GM12878 (cell line): ENCODE results near the gene XPO5. TPM values are rescaled to one million over a fixed set of nuclear protein-coding genes. Genes with fewer than 3 reads are reported as not detected.

Source experiments
- CHD2 ChIP-seq: IDR thresholded peaks from 2 replicates; pipeline ENCODE4 v1.6.1; 2011; ENCODE audit warnings: low read depth, low read length, improper control_type of control experiment, borderline replicate concordance
- HDGF ChIP-seq: fragments of 450-650 bp; IDR thresholded peaks from 2 replicates; pipeline ENCODE4 v1.6.1; 2016; ENCODE audit warnings: antibody characterized with exemption
- ZNF24 ChIP-seq: fragments of 450-650 bp; IDR thresholded peaks from 2 replicates; pipeline ENCODE4 v1.6.1; 2017; ENCODE audit warnings: antibody characterized with exemption, mild to moderate bottlenecking
- ZNF384 ChIP-seq: IDR thresholded peaks from 2 replicates; pipeline ENCODE4 v1.6.1; 2012; ENCODE audit warnings: low read depth, mild to moderate bottlenecking, low read length, improper control_type of control experiment, borderline replicate concordance
- polyA plus RNA-seq, 11 experiments: library from polyadenylated mRNA; depleted of rRNA in 4 of 11; unstranded in 6 of 11; stranded (reverse) in 5 of 11; fragments of >200 nt; fragmentation: Nextera tagmentation in 4 of 11; fragmentation: Illumina TruSeq in 1 of 11; extraction: Ambion mirVana in 4 of 11; extraction: Trizol in 1 of 11; gene quantifications; 1 replicate in 1 of 11; 2 replicates in 10 of 11; pipeline versions ENCODE4 v1.2.1 to v1.2.3, GENCODE V29; 2011 to 2016; ENCODE audit warnings: inconsistent platforms in 2 of 11, missing spikeins in 2 of 11, low read depth in 1 of 11
- total RNA-seq, 4 experiments: library from RNA; depleted of rRNA in 3 of 4; stranded (reverse); fragments of >200 nt in 3 of 4; fragmentation: Illumina TruSeq in 1 of 4; extraction: Trizol in 1 of 4; gene quantifications; 2 replicates each; pipeline versions ENCODE4 v1.2.1 to v1.2.3, GENCODE V29; 2013 to 2021
- TF ChIP-seq, protein P1 (sequence below): fragments of 450-650 bp; IDR thresholded peaks from 2 replicates; pipeline ENCODE4 v1.6.1; 2016; ENCODE audit warnings: mild to moderate bottlenecking
- TF ChIP-seq, protein P2 (sequence below), 3 experiments: IDR thresholded peaks in 2 of 3; conservative IDR thresholded peaks in 1 of 3; 2 replicates each; pipeline ENCODE4 v1.5.1; 2011; ENCODE audit warnings: low read depth in 3 of 3, low read length in 3 of 3, mild to moderate bottlenecking in 3 of 3, control low read depth in 2 of 3, moderate library complexity in 2 of 3, inconsistent platforms in 1 of 3, mixed read lengths in 1 of 3; ENCODE audit not compliant: control insufficient read depth in 2 of 3, insufficient read depth in 1 of 3; ENCODE audit errors: extremely low read depth in 1 of 3
- TF ChIP-seq, protein P3 (sequence below): fragments of 450-650 bp; IDR thresholded peaks from 2 replicates; pipeline ENCODE4 v1.6.1; 2017; ENCODE audit warnings: low read depth, mild to moderate bottlenecking, moderate library complexity

The XPO5 gene
- total and polyA plus RNA-seq, 10 of the 15 experiments (the other 5 are each of a cell fraction or from before 2014, with no cell fraction given) = 11.3 to 76.0 (median 41.6) TPM

DNA sequence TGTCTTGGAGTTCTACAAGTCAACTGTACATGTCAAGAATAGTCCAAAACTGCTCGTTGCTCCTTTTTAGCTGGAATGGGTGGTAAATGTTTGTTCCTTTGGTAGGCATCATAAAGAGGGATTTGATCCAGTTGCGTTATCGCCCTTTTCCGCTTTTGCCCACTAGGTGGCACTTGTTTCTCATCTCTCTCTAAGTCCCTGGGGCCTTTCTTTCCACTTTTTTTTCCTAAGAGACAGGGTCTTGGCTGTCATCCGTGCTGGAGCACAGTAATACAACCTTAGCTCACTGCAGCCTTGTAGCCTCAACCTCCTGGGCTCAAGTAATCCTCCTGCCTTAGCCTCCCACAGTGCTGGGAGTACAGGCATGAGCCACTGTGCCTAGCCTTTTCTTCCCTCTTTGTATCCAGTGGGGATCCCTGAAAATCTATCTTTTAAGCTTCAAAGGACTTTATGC, 32.5 kb upstream of the XPO5 start (continued):
- TF ChIP-seq, protein P1, sequence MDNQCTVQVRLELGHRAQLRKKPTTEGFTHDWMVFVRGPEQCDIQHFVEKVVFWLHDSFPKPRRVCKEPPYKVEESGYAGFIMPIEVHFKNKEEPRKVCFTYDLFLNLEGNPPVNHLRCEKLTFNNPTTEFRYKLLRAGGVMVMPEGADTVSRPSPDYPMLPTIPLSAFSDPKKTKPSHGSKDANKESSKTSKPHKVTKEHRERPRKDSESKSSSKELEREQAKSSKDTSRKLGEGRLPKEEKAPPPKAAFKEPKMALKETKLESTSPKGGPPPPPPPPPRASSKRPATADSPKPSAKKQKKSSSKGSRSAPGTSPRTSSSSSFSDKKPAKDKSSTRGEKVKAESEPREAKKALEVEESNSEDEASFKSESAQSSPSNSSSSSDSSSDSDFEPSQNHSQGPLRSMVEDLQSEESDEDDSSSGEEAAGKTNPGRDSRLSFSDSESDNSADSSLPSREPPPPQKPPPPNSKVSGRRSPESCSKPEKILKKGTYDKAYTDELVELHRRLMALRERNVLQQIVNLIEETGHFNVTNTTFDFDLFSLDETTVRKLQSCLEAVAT = no peak
- TF ChIP-seq ZNF384 = 0 out of 2 replicates have a peak, but pooled peaks have one; percentile 51
- TF ChIP-seq, protein P2, sequence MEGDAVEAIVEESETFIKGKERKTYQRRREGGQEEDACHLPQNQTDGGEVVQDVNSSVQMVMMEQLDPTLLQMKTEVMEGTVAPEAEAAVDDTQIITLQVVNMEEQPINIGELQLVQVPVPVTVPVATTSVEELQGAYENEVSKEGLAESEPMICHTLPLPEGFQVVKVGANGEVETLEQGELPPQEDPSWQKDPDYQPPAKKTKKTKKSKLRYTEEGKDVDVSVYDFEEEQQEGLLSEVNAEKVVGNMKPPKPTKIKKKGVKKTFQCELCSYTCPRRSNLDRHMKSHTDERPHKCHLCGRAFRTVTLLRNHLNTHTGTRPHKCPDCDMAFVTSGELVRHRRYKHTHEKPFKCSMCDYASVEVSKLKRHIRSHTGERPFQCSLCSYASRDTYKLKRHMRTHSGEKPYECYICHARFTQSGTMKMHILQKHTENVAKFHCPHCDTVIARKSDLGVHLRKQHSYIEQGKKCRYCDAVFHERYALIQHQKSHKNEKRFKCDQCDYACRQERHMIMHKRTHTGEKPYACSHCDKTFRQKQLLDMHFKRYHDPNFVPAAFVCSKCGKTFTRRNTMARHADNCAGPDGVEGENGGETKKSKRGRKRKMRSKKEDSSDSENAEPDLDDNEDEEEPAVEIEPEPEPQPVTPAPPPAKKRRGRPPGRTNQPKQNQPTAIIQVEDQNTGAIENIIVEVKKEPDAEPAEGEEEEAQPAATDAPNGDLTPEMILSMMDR (IDR thresholded peaks at IDR 0.05 in 2 of 3, conservative IDR thresholded peaks at IDR 0.05 in 1 of 3; ENCODE audit: control insufficient read depth in 2 of 3, extremely low read depth in 1 of 3, insufficient read depth in 1 of 3, low read depth in 3 of 3, low read length in 3 of 3) = peak; percentile 74 to 84 (median 78)
- TF ChIP-seq CHD2 = no peak
- TF ChIP-seq HDGF = peak; percentile 77; the same call in 1 of the 2 replicates
- TF ChIP-seq, protein P3, sequence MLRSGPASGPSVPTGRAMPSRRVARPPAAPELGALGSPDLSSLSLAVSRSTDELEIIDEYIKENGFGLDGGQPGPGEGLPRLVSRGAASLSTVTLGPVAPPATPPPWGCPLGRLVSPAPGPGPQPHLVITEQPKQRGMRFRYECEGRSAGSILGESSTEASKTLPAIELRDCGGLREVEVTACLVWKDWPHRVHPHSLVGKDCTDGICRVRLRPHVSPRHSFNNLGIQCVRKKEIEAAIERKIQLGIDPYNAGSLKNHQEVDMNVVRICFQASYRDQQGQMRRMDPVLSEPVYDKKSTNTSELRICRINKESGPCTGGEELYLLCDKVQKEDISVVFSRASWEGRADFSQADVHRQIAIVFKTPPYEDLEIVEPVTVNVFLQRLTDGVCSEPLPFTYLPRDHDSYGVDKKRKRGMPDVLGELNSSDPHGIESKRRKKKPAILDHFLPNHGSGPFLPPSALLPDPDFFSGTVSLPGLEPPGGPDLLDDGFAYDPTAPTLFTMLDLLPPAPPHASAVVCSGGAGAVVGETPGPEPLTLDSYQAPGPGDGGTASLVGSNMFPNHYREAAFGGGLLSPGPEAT = peak; percentile 33; the same call in 1 of the 2 replicates
- no peak for TF ChIP-seq ZNF24
